ENCODE results near the gene VWC2.
"Not testable (repeated sequence)": the region's sequence is repeated elsewhere in the genome, so short reads cannot be mapped to it uniquely, and the experiment has no call there.

The VWC2 gene

GRCh38 chr7:49845626-49846025 is 72.2 kb downstream of the VWC2 start:
- Mint-ChIP-seq H3K27me3 (peaks cover 0 to 13% of the 10 kb centered on the region in 2 donors), H3K4me3 (no peak overlapping the region), H3K36me3 (ENCODE audit: insufficient read depth) (no peaks in the 10 kb centered on the region), H3K9me3 (peaks cover 0 to 3% of the 10 kb centered on the region in 2 donors), H3K27ac (no peak overlapping the region), H3K4me1 (ENCODE audit: low read depth in 2 of 2) (no peaks in the 10 kb centered on the region)
- no peak for DNase-seq
- ATAC-seq (replicated peaks): no peak

DNA sequence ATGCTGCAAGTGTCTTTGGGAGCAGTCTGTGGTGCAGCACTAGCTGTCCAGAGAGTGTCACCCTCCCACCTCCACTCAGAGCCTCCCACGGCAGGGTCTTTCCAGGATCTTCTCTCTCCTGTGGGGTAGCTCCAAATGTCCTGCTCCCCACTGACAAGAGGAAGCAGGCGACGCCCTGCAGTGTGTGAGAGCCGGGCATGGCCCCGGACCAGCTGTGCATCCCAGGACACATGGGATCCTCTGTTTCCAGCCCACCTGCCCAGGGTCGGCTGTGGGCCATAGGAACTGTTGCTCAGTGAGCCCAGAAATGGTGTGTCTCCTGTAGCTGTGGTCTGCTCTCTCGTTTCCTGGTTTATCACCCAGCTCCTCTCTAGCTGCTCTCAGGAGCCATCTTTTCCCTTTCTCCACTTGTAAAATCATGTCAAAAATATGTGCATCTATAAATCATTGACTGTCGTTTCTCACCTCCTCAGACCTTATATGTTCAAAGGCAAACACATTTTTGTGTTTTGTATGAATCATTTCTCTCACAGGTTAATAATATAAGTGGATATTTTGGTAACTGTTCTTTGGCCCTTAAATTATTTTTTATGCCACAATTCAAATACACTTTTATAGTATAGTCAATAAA is 74.9 kb downstream of the VWC2 start:
- no peaks in the 10 kb centered on the region for H3K4me1 Mint-ChIP-seq (ENCODE audit: low read depth in 2 of 2)
- H3K9me3 Mint-ChIP-seq: peaks cover 0 to 3% of the 10 kb centered on the region in 2 donors
- ATAC-seq (replicated peaks): no peak
- H3K36me3 Mint-ChIP-seq (ENCODE audit: insufficient read depth): no peaks in the 10 kb centered on the region
- no peak overlapping the region for H3K4me3 Mint-ChIP-seq
- H3K27ac Mint-ChIP-seq: no peak overlapping the region
- peaks cover 0 to 13% of the 10 kb centered on the region in 2 donors for H3K27me3 Mint-ChIP-seq
- DNase-seq: no peak

DNA sequence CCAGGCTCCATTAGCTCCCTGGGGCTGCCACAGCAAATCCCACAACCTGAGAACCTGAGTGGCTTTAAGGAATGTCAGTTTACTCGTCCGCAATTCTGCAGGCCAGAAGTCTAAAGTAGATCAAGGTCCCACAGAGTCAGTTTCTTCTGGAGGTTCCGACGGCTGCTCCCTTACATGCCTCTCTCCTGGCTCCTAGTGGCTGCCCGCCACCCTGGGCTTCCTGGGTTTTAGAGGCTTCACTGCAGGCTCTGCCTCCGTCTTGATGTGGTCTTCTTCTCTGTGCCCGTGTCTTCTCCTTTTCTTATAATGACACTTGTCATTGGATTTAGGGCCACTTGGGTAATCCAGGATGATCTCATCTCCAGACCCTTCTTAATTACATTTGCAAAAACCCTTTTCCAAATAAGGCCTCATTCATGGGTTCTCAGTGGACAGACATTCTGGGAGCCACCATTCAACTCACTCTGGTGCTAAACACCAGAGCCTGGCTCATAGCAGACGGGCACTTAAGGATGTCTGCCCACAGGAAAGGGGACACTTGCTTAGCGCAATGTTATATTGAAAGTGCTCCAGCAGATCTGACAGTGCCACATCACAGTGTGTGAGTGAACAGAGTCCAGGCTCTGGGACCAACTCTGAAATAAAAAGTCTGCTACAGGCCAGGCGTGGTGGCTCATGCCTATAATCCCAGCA is 77.6 kb downstream of the VWC2 start:
- DNase-seq (no peak), ATAC-seq (replicated peaks) (no peak)
- Mint-ChIP-seq H3K9me3 (peaks cover 2 to 7% of the 10 kb centered on the region in 2 donors), H3K27me3 (peaks cover 0 to 13% of the 10 kb centered on the region in 2 donors), H3K4me1 (ENCODE audit: low read depth in 2 of 2) (no peaks in the 10 kb centered on the region), H3K27ac (no peak overlapping the region), H3K4me3 (no peak overlapping the region), H3K36me3 (ENCODE audit: insufficient read depth) (no peaks in the 10 kb centered on the region)

DNA sequence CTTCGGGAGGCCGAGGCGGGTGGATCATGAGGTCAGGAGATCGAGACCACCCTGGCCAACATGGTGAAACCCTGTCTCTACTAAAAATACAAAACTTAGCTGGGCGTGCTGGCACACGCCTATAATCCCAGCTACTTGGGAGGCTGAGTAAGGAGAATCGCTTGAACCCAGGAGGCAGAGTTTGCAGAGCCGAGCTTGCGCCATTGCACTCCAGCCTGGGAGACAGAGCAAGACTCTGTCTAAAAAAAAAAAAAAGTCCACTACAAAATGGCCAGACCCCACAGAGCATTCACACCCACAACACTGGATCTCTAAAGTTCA is 78.1 kb downstream of the VWC2 start:
- not testable (repeated sequence) for H3K27ac Mint-ChIP-seq; H3K4me1 Mint-ChIP-seq (ENCODE audit: low read depth in 2 of 2); H3K9me3 Mint-ChIP-seq; H3K4me3 Mint-ChIP-seq; ATAC-seq (replicated peaks); DNase-seq; H3K36me3 Mint-ChIP-seq (ENCODE audit: insufficient read depth)
- H3K27me3 Mint-ChIP-seq: peaks cover 0 to 13% of the 10 kb centered on the region in 2 donors

DNA sequence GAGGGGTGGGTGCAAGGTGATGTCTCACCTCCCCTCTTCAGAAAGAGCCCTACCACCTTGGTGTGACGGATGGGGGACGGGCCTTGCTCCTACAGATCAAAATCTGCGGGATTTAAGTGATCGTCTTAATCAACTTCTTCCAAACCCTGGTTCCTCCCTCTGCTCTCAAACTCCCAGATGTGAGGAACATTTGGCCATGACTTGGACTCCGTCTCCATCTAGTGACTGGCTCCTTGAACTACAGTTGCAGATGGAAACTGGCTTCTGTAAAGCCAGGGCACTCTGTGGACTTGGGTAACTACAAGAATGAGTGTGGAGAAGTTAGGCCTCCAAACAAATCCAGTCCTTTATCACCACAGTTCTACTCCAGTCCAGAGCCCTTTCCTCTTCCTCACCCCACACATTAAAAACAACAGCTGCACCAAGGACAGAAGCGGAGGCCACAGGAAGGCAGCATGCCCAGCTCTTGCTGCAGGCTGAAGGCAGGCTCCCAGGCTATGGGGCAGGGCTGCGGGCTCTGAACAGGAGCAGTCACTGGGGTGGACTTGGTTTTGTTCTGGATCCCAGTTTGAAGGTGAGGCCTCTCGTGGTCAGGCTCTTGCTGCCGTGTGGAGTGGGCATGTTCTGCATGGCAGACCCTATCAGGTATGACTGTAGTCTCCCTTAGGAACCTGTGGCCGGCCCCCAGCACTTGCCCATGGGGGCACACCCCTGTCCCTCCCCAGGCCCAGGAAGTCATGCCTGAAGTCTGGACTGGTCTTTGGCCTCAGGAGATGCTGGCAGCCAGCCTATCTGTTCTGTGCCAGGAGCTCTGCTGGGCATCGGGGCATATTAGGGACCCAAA is 79.4 kb downstream of the VWC2 start:
- ATAC-seq (replicated peaks) (no peak), DNase-seq (no peak)
- H3K9me3 Mint-ChIP-seq: peaks cover 2 to 7% of the 10 kb centered on the region in 2 donors
- H3K4me3 Mint-ChIP-seq: no peak overlapping the region
- H3K4me1 Mint-ChIP-seq (ENCODE audit: low read depth in 2 of 2): no peaks in the 10 kb centered on the region
- no peaks in the 10 kb centered on the region for H3K36me3 Mint-ChIP-seq (ENCODE audit: insufficient read depth)
- H3K27ac Mint-ChIP-seq: no peak overlapping the region
- H3K27me3 Mint-ChIP-seq: peaks cover 0 to 8% of the 10 kb centered on the region in 2 donors

- no peak overlapping the region for H3K27ac Mint-ChIP-seq
- H3K27me3 Mint-ChIP-seq: no peaks in the 10 kb centered on the region
- no peaks in the 10 kb centered on the region for H3K4me1 Mint-ChIP-seq (ENCODE audit: low read depth in 2 of 2)
- no peak for ATAC-seq (replicated peaks)
- peaks cover 7 to 8% of the 10 kb centered on the region in 2 donors for H3K9me3 Mint-ChIP-seq
- no peaks in the 10 kb centered on the region for H3K36me3 Mint-ChIP-seq (ENCODE audit: insufficient read depth)
- H3K4me3 Mint-ChIP-seq: no peak overlapping the region
- no peak for DNase-seq
Measured at GRCh38 chr7:49855281-49855980, 82.0 kb downstream of the VWC2 start.

GRCh38 chr7:49860293-49860692 is 86.9 kb downstream of the VWC2 start:
- DNase-seq (no peak), ATAC-seq (replicated peaks) (no peak)
- Mint-ChIP-seq H3K4me3 (no peak overlapping the region), H3K27ac (no peak overlapping the region), H3K9me3 (peaks cover 3 to 9% of the 10 kb centered on the region in 2 donors), H3K36me3 (ENCODE audit: insufficient read depth) (no peaks in the 10 kb centered on the region), H3K27me3 (no peaks in the 10 kb centered on the region), H3K4me1 (ENCODE audit: low read depth in 2 of 2) (no peaks in the 10 kb centered on the region)

DNA sequence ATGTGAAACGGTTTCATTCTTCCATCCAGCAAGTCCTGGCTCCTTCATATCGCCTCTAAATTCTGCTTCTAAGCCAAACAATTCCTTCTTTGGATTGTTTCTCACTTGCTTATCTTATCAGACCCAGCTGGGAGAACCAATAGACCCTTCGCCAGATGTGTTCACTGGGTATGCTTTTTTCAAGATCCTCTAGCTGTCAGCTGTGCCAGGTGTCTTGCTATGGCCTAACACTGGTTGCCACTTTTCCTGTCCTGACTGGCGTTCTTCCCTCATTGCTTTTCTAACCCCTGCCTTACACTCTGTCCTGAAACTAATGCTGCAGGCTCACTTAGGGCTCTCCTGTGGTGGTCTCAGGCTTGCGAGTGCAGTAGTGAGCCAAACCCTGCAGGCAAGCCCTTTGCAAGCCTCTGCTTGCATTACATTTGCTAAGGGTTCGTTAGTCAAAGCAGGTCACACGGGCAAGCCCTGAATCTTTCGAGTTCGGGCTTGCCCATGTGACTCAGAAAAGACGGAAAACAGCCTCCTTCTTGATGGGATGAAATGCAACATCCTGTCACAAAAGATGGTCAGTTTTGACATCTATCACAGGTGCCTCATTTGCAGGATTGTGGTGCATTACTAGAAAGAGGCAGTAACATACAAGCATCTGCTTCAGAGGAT is 92.8 kb downstream of the VWC2 start:
- H3K4me1 Mint-ChIP-seq (ENCODE audit: low read depth in 2 of 2): no peaks in the 10 kb centered on the region
- H3K36me3 Mint-ChIP-seq (ENCODE audit: insufficient read depth): peaks cover 3% of the 10 kb centered on the region
- no peak overlapping the region for H3K27ac Mint-ChIP-seq
- ATAC-seq (replicated peaks) (no peak), DNase-seq (no peak)
- H3K27me3 Mint-ChIP-seq: no peaks in the 10 kb centered on the region
- H3K9me3 Mint-ChIP-seq: peaks cover 5 to 6% of the 10 kb centered on the region in 2 donors
- no peak overlapping the region for H3K4me3 Mint-ChIP-seq

DNA sequence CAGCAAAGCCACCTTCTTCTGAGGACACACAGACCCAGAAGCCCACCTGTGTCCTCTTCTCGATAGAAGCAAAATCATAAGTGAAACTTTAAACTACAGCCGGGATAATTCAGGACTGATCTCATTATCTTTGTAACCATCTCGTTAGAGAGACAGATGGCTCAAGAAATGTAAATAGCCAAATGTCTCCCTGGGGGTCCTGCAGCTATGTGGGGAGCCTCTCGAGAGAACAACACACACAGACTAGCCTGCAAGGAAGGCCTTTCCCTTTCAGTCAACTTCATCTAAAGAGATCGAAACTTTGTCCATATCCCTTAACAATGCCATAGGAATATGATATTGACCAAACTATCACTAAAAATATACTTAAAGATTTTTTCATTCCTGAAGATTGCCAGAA is 93.5 kb downstream of the VWC2 start:
- H3K36me3 Mint-ChIP-seq (ENCODE audit: insufficient read depth): peaks cover 3% of the 10 kb centered on the region
- H3K4me3 Mint-ChIP-seq: no peak overlapping the region
- H3K27me3 Mint-ChIP-seq: no peaks in the 10 kb centered on the region
- H3K27ac Mint-ChIP-seq: no peak overlapping the region
- peaks cover 5 to 6% of the 10 kb centered on the region in 2 donors for H3K9me3 Mint-ChIP-seq
- DNase-seq: no peak
- H3K4me1 Mint-ChIP-seq (ENCODE audit: low read depth in 2 of 2): no peaks in the 10 kb centered on the region
- ATAC-seq (replicated peaks): no peak

DNA sequence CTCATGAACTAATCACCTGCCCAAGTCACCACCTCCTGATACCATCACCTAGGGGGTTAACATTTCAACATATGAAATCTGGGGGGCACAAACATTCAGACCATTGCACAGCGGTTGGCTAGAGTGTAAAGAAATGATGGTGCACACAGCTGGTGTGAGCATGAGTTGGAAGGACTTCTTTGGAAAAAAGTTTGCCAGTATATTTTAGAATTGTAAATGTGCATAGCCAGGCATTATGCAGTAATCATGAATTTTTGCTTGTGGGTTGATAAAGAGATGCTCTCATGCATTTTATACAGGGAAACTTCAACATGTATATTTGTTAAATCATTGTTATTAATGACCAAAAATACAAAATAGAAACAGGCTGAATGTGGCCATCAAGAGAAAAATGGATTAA is 100.0 kb downstream of the VWC2 start:
- DNase-seq (no peak), ATAC-seq (replicated peaks) (no peak)
- Mint-ChIP-seq H3K9me3 (peaks cover 0 to 3% of the 10 kb centered on the region in 2 donors), H3K36me3 (ENCODE audit: insufficient read depth) (peaks cover 3% of the 10 kb centered on the region), H3K4me3 (no peak overlapping the region), H3K27ac (no peak overlapping the region), H3K4me1 (ENCODE audit: low read depth in 2 of 2) (no peaks in the 10 kb centered on the region), H3K27me3 (no peaks in the 10 kb centered on the region)

DNA sequence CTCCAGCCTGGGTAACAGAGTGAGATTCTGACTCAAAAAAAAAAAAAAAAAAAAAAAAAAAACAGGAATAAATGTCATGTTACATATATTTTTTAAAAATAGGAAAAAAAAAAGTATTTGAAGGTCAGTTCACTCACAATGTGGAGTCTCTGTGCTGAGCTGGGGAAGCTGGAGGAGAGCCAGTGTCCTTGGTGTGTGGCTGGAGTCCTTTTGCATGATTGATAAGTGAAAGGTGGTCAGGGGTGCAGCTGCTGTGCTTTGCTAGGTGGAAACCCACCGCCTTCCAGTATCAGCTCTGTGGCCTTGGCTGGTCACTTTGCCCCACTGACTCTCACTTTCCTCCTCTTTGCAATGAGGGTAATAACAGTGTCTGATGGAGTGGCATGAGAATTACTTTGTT is 101.9 kb downstream of the VWC2 start:
- no peak for DNase-seq
- H3K27ac Mint-ChIP-seq: no peak overlapping the region
- no peaks in the 10 kb centered on the region for H3K9me3 Mint-ChIP-seq
- no peaks in the 10 kb centered on the region for H3K36me3 Mint-ChIP-seq (ENCODE audit: insufficient read depth)
- no peaks in the 10 kb centered on the region for H3K4me1 Mint-ChIP-seq (ENCODE audit: low read depth in 2 of 2)
- no peaks in the 10 kb centered on the region for H3K27me3 Mint-ChIP-seq
- no peak for ATAC-seq (replicated peaks)
- no peak overlapping the region for H3K4me3 Mint-ChIP-seq

- no peak overlapping the region for H3K4me3 Mint-ChIP-seq
- no peaks in the 10 kb centered on the region for H3K36me3 Mint-ChIP-seq (ENCODE audit: insufficient read depth)
- no peaks in the 10 kb centered on the region for H3K27me3 Mint-ChIP-seq
- no peaks in the 10 kb centered on the region for H3K9me3 Mint-ChIP-seq
- no peak overlapping the region for H3K27ac Mint-ChIP-seq
- no peak for DNase-seq
- no peaks in the 10 kb centered on the region for H3K4me1 Mint-ChIP-seq (ENCODE audit: low read depth in 2 of 2)
- ATAC-seq (replicated peaks): no peak
Measured at GRCh38 chr7:49876202-49876601, 102.8 kb downstream of the VWC2 start.

DNA sequence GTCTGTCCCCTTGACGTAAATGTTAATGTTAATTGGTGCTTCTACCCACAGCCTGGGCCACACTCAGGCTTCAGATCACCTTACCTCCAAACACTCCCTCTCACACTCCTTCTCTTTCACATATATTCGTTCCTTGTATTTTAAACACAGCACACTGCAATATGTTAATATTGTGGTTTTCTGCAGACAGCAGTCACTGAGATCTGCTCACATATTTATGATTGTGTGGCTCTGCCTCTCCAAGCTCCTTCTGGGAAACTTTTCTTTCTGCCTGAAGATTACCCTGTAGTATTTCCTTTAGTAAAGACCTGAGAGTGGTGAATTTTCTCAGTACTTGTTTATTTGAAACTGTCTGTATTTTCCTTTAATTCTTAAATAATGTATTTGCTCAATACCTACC is 104.7 kb downstream of the VWC2 start:
- ATAC-seq (replicated peaks) (no peak), DNase-seq (no peak)
- Mint-ChIP-seq H3K36me3 (ENCODE audit: insufficient read depth) (no peaks in the 10 kb centered on the region), H3K27ac (no peak overlapping the region), H3K4me1 (ENCODE audit: low read depth in 2 of 2) (no peaks in the 10 kb centered on the region), H3K9me3 (no peaks in the 10 kb centered on the region), H3K27me3 (no peaks in the 10 kb centered on the region), H3K4me3 (no peak overlapping the region)
